ENCODE measurements around the gene MAPK8IP2.
A peak's percentile ranks its signal among the peaks of the same experiment; 100 is the strongest.
"Not testable (repeated sequence)": the region's sequence is repeated elsewhere in the genome, so short reads cannot be mapped to it uniquely, and the experiment has no call there.

The MAPK8IP2 gene

GRCh38 chr22:50599816-50600455, 657 bp upstream of the MAPK8IP2 start:
- peak; percentile 87 for DNase-seq (ENCODE audit: low spot score)

GRCh38 chr22:50600967-50601668, 525 bp downstream of the MAPK8IP2 start:
- DNase-seq (ENCODE audit: low spot score), result peak; percentile 55

GRCh38 chr22:50601669-50602337, 1.2 kb downstream of the MAPK8IP2 start:
- DNase-seq (ENCODE audit: low spot score), result no peak

GRCh38 chr22:50602338-50602700, 1.7 kb downstream of the MAPK8IP2 start:
- no peak for DNase-seq (ENCODE audit: low spot score)

- no peak for DNase-seq (ENCODE audit: low spot score)
Measured at GRCh38 chr22:50603511-50604255, 3.1 kb downstream of the MAPK8IP2 start.

- no peak for DNase-seq (ENCODE audit: low spot score)
Measured at GRCh38 chr22:50604256-50605001, 3.8 kb downstream of the MAPK8IP2 start.

GRCh38 chr22:50605002-50605612, 4.5 kb downstream of the MAPK8IP2 start:
- DNase-seq (ENCODE audit: low spot score), result no peak

GRCh38 chr22:50605613-50606074, 5.1 kb downstream of the MAPK8IP2 start:
- no peak for DNase-seq (ENCODE audit: low spot score)

GRCh38 chr22:50606165-50606945, 5.8 kb downstream of the MAPK8IP2 start:
- DNase-seq (ENCODE audit: low spot score), result no peak

- DNase-seq (ENCODE audit: low spot score), result no peak
Measured at GRCh38 chr22:50606946-50607658, 6.5 kb downstream of the MAPK8IP2 start.

GRCh38 chr22:50607659-50608020, 7.0 kb downstream of the MAPK8IP2 start:
- DNase-seq (ENCODE audit: low spot score), result no peak

GRCh38 chr22:50608058-50608840, 7.7 kb downstream of the MAPK8IP2 start:
- not testable (repeated sequence) for DNase-seq (ENCODE audit: low spot score)

GRCh38 chr22:50608996-50609395, 8.4 kb downstream of the MAPK8IP2 start:
- no peak for DNase-seq (ENCODE audit: low spot score)

- DNase-seq (ENCODE audit: low spot score), result no peak
Measured at GRCh38 chr22:50609599-50609998, 9.0 kb downstream of the MAPK8IP2 start.

GRCh38 chr22:50610041-50610451, 9.5 kb downstream of the MAPK8IP2 start:
- DNase-seq (ENCODE audit: low spot score), result no peak

GRCh38 chr22:50610581-50610980, 10.0 kb downstream of the MAPK8IP2 start:
- DNase-seq (ENCODE audit: low spot score), result no peak

GRCh38 chr22:50611341-50612060, 10.9 kb downstream of the MAPK8IP2 start:
- no peak for DNase-seq (ENCODE audit: low spot score)

GRCh38 chr22:50612168-50612527, 11.6 kb downstream of the MAPK8IP2 start:
- DNase-seq (ENCODE audit: low spot score), result no peak
